SK-N-SH treated with all-trans-retinoic acid at 6 μM for 48 hours (cell line): ENCODE measurements around the gene PLA1A.

ENCODE experiments used
- ATAC-seq: fragments of 200-7000 bp; cut with Tn5 transposase; 3 replicates; pipeline ENCODE4 v1.9.1; 2020; ENCODE audit warnings: mild to moderate bottlenecking, moderate library complexity
- ARNTL ChIP-seq: fragments of 450-650 bp; formaldehyde crosslinking; IDR thresholded peaks from 2 replicates; pipeline ENCODE4 v1.5.0; 2020; ENCODE audit warnings: low read depth, mild to moderate bottlenecking, moderate library complexity, borderline replicate concordance
- BACH2 ChIP-seq: fragments of 250-450 bp; sonication (Bioruptor Pico); IDR thresholded peaks from 2 replicates; pipeline ENCODE4 v1.9.0; 2021; ENCODE audit warnings: mild to moderate bottlenecking, borderline replicate concordance
- CREB5 ChIP-seq: fragments of 250-450 bp; sonication (Bioruptor Pico); IDR thresholded peaks from 2 replicates; pipeline ENCODE4 v1.5.1; 2020; ENCODE audit warnings: low read depth, mild to moderate bottlenecking, moderate library complexity
- CSDC2 ChIP-seq: fragments of 250-450 bp; sonication (Bioruptor Pico); IDR thresholded peaks from 2 replicates; pipeline ENCODE4 v1.5.0; 2020; ENCODE audit warnings: mild to moderate bottlenecking, moderate library complexity
- CSRNP3 ChIP-seq: fragments of 250-450 bp; sonication (Bioruptor Pico); IDR thresholded peaks from 2 replicates; pipeline ENCODE4 v1.5.1; 2021; ENCODE audit warnings: mild to moderate bottlenecking, moderate library complexity
- ESRRG ChIP-seq: fragments of 250-450 bp; sonication (Bioruptor Pico); IDR thresholded peaks from 2 replicates; pipeline ENCODE4 v1.6.1; 2021; ENCODE audit warnings: mild to moderate bottlenecking
- GLIS3 ChIP-seq: fragments of 250-450 bp; sonication (Bioruptor Pico); IDR thresholded peaks from 2 replicates; pipeline ENCODE4 v1.5.0; 2020; ENCODE audit warnings: mild to moderate bottlenecking, moderate library complexity
- ISL1 ChIP-seq: fragments of 250-450 bp; sonication (Bioruptor Pico); IDR thresholded peaks from 2 replicates; pipeline ENCODE4 v2.1.2; 2022; ENCODE audit warnings: mild to moderate bottlenecking, moderate library complexity
- OSR1 ChIP-seq: fragments of 250-450 bp; sonication (Bioruptor Pico); IDR thresholded peaks from 2 replicates; pipeline ENCODE4 v1.8.0; 2022; ENCODE audit warnings: moderate library complexity, mild to moderate bottlenecking, inconsistent platforms
- PATZ1 ChIP-seq: fragments of 250-450 bp; sonication (Bioruptor Pico); IDR thresholded peaks from 2 replicates; pipeline ENCODE4 v1.8.0; 2020; ENCODE audit warnings: mild to moderate bottlenecking, moderate library complexity, borderline replicate concordance
- POU6F1 ChIP-seq: fragments of 250-450 bp; sonication (Bioruptor Pico); IDR thresholded peaks from 2 replicates; pipeline ENCODE4 v1.8.0; 2021; ENCODE audit warnings: low read depth, mild to moderate bottlenecking, moderate library complexity, borderline replicate concordance
- PPARA ChIP-seq: fragments of 250-450 bp; sonication (Bioruptor Pico); IDR thresholded peaks from 2 replicates; pipeline ENCODE4 v1.5.0; 2020; ENCODE audit warnings: mild to moderate bottlenecking, borderline replicate concordance
- RARB ChIP-seq: fragments of 250-450 bp; sonication (Bioruptor Pico); IDR thresholded peaks from 2 replicates; pipeline ENCODE4 v1.8.0; 2021; ENCODE audit warnings: mild to moderate bottlenecking, moderate library complexity
- SNAI2 ChIP-seq: fragments of 250-450 bp; sonication (Bioruptor Pico); IDR thresholded peaks from 2 replicates; pipeline ENCODE4 v1.5.0; 2020; ENCODE audit warnings: mild to moderate bottlenecking, moderate library complexity
- TCF4 ChIP-seq: fragments of 250-450 bp; sonication (Bioruptor Pico); IDR thresholded peaks from 2 replicates; pipeline ENCODE4 v1.8.0; 2021; ENCODE audit warnings: mild to moderate bottlenecking, moderate library complexity, borderline replicate concordance
- TOX ChIP-seq: fragments of 250-450 bp; sonication (Bioruptor Pico); IDR thresholded peaks from 2 replicates; pipeline ENCODE4 v1.8.0; 2021; ENCODE audit warnings: mild to moderate bottlenecking, moderate library complexity, borderline replicate concordance
- TSHZ2 ChIP-seq: fragments of 250-450 bp; sonication (Bioruptor Pico); IDR thresholded peaks from 2 replicates; pipeline ENCODE4 v1.5.0; 2020; ENCODE audit warnings: mild to moderate bottlenecking, moderate library complexity
- ZC3H10 ChIP-seq: fragments of 250-450 bp; sonication (Bioruptor Pico); IDR thresholded peaks from 2 replicates; pipeline ENCODE4 v1.5.1; 2021; ENCODE audit warnings: mild to moderate bottlenecking, moderate library complexity
- ZFP3 ChIP-seq: fragments of 250-450 bp; sonication (Bioruptor Pico); IDR thresholded peaks from 2 replicates; pipeline ENCODE4 v1.5.0; 2020; ENCODE audit warnings: mild to moderate bottlenecking, moderate library complexity
- ZFP30 ChIP-seq: fragments of 450-650 bp; formaldehyde crosslinking; IDR thresholded peaks from 2 replicates; pipeline ENCODE4 v1.5.0; 2022; ENCODE audit warnings: mild to moderate bottlenecking, moderate library complexity
- ZNF565 ChIP-seq: fragments of 450-650 bp; formaldehyde crosslinking; conservative IDR thresholded peaks from 2 replicates; pipeline ENCODE4 v1.5.0; 2020; ENCODE audit warnings: low read depth, mild to moderate bottlenecking, moderate library complexity
- ZNF70 ChIP-seq: fragments of 450-650 bp; formaldehyde crosslinking; IDR thresholded peaks from 2 replicates; pipeline ENCODE4 v1.5.0; 2020; ENCODE audit warnings: mild to moderate bottlenecking, moderate library complexity

The PLA1A gene

GRCh38 chr3:119580067-119580760 is 17.5 kb upstream of the PLA1A start:
- no peak for ATAC-seq
- TF ChIP-seq ZFP30 (CRISPR knock-in tag) (no peak), TOX (CRISPR knock-in tag) (no peak), CSDC2 (CRISPR knock-in tag) (no peak), PATZ1 (CRISPR knock-in tag) (no peak), CSRNP3 (CRISPR knock-in tag) (no peak), TCF4 (CRISPR knock-in tag) (no peak), OSR1 (CRISPR knock-in tag) (no peak), TSHZ2 (CRISPR knock-in tag) (no peak), GLIS3 (no peak)
- TF ChIP-seq, all 23 proteins: peak for 0

GRCh38 chr3:119582178-119582577 is 15.5 kb upstream of the PLA1A start:
- TF ChIP-seq PATZ1 (CRISPR knock-in tag) (no peak), ZC3H10 (CRISPR knock-in tag) (no peak), PPARA (CRISPR knock-in tag) (no peak), CREB5 (CRISPR knock-in tag) (no peak), CSRNP3 (CRISPR knock-in tag) (no peak), ESRRG (CRISPR knock-in tag) (no peak), ISL1 (CRISPR knock-in tag) (no peak), SNAI2 (CRISPR knock-in tag) (no peak), GLIS3 (no peak), ARNTL (CRISPR knock-in tag) (no peak), POU6F1 (no peak), RARB (CRISPR knock-in tag) (no peak), BACH2 (CRISPR knock-in tag) (no peak), CSDC2 (CRISPR knock-in tag) (no peak), ZNF565 (CRISPR knock-in tag) (no peak), ZFP3 (CRISPR knock-in tag) (no peak), ZFP30 (CRISPR knock-in tag) (no peak), ZNF70 (CRISPR knock-in tag) (no peak), OSR1 (CRISPR knock-in tag) (no peak)
- no peak for ATAC-seq
